GM18526 (cell line): ENCODE results near the gene SRRM4.

Experiments used
- POLR2A ChIP-seq: IDR thresholded peaks from 3 replicates; pipeline ENCODE4 v1.6.1; 2011; ENCODE audit not compliant: insufficient read length; ENCODE audit errors: extremely low read depth

SRRM4 gene

GRCh38 chr12:119036878-119037825, 55.8 kb downstream of the SRRM4 start:
- TF ChIP-seq POLR2A = no peak

- no peak for TF ChIP-seq POLR2A
These were observed 62.8 kb downstream of the SRRM4 start for GRCh38 chr12:119044094-119044493.

- TF ChIP-seq POLR2A = no peak
These were observed 66.3 kb downstream of the SRRM4 start for GRCh38 chr12:119047641-119048040.

- no peak for TF ChIP-seq POLR2A
These were observed 69.3 kb downstream of the SRRM4 start for GRCh38 chr12:119050663-119051062.

- TF ChIP-seq POLR2A = no peak
These were observed 70.1 kb downstream of the SRRM4 start for GRCh38 chr12:119051474-119051873.

GRCh38 chr12:119052001-119052400, 70.7 kb downstream of the SRRM4 start:
- no peak for TF ChIP-seq POLR2A

- no peak for TF ChIP-seq POLR2A
These were observed 74.6 kb downstream of the SRRM4 start for GRCh38 chr12:119055977-119056376.

- no peak for TF ChIP-seq POLR2A
These were observed 79.8 kb downstream of the SRRM4 start for GRCh38 chr12:119060847-119061796.

GRCh38 chr12:119068129-119068856, 87.0 kb downstream of the SRRM4 start:
- no peak for TF ChIP-seq POLR2A

GRCh38 chr12:119069147-119069642, 87.9 kb downstream of the SRRM4 start:
- TF ChIP-seq POLR2A = no peak

GRCh38 chr12:119071176-119071575, 89.8 kb downstream of the SRRM4 start:
- TF ChIP-seq POLR2A = no peak

GRCh38 chr12:119071638-119072231, 90.4 kb downstream of the SRRM4 start:
- TF ChIP-seq POLR2A = no peak

GRCh38 chr12:119072440-119072839, 91.1 kb downstream of the SRRM4 start:
- no peak for TF ChIP-seq POLR2A

GRCh38 chr12:119075222-119075787, 94.0 kb downstream of the SRRM4 start:
- TF ChIP-seq POLR2A = no peak

- TF ChIP-seq POLR2A = no peak
These were observed 94.6 kb downstream of the SRRM4 start for GRCh38 chr12:119075918-119076317.

GRCh38 chr12:119079530-119079929, 98.2 kb downstream of the SRRM4 start:
- TF ChIP-seq POLR2A = no peak
